ENCODE measurements around the gene VSTM2L.

- TF ChIP-seq CTCF (IDR thresholded peaks at IDR 0.05; ENCODE audit: low read depth, low read length) (no peak), EZH2phosphoT487 (IDR thresholded peaks at IDR 0.05; ENCODE audit: low read depth) (no peak)
Observed at GRCh38 chr20:37902504-37903313, at the start of gene VSTM2L.

All from OCI-LY3 (cell line).